GM18873 (cell line): Measurements from ENCODE around the gene DIMT1.
A peak's percentile ranks its signal among the peaks of the same experiment; 100 is the strongest.

Source experiments
- ATAC-seq: cut with Tn5 transposase; IDR thresholded peaks from one replicate; pipeline ENCODE4 v1.9.1; 2021; ENCODE audit warnings: mild to moderate bottlenecking, moderate library complexity, moderate number of reproducible peaks; ENCODE audit not compliant: unreplicated experiment, low FRiP score

DIMT1 gene

GRCh38 chr5:62403411-62404250, at the start of gene DIMT1:
TSS of gene DIMT1 (minus strand) at chr5:62403905. CDS start at chr5:62403772, 133 bp downstream.
- ATAC-seq: peak; percentile 98

GRCh38 chr5:62450259-62450658, 46.6 kb upstream of the DIMT1 start:
- ATAC-seq: no peak

GRCh38 chr5:62448528-62448927, 44.8 kb upstream of the DIMT1 start:
- no peak for ATAC-seq

- no peak for ATAC-seq
Observed at GRCh38 chr5:62432621-62433064, 28.9 kb upstream of the DIMT1 start.

GRCh38 chr5:62431735-62432620, 28.3 kb upstream of the DIMT1 start:
- ATAC-seq: no peak

- no peak for ATAC-seq
Observed at GRCh38 chr5:62424763-62425162, 21.1 kb upstream of the DIMT1 start.

GRCh38 chr5:62421414-62421813, 17.7 kb upstream of the DIMT1 start:
- ATAC-seq: no peak

GRCh38 chr5:62419609-62420008, 15.9 kb upstream of the DIMT1 start:
- ATAC-seq: no peak

GRCh38 chr5:62418462-62419076, 14.9 kb upstream of the DIMT1 start:
- ATAC-seq: no peak

GRCh38 chr5:62413711-62414110, 10.0 kb upstream of the DIMT1 start:
- no peak for ATAC-seq

- ATAC-seq: peak; percentile 96
Observed at GRCh38 chr5:62412549-62413329, 9.0 kb upstream of the DIMT1 start, which contains the start of gene IPO11. TSS of gene IPO11 (plus strand) at chr5:62412763. CDS start at chr5:62437280, 24,517 bp downstream.

GRCh38 chr5:62395210-62395950, 8.3 kb downstream of the DIMT1 start:
- ATAC-seq: no peak

- ATAC-seq: no peak
Observed at GRCh38 chr5:62386824-62387223, 16.9 kb downstream of the DIMT1 start.

GRCh38 chr5:62385816-62386400, 17.8 kb downstream of the DIMT1 start:
- no peak for ATAC-seq

- no peak for ATAC-seq
Observed at GRCh38 chr5:62385131-62385530, 18.6 kb downstream of the DIMT1 start.

GRCh38 chr5:62376064-62376463, 27.6 kb downstream of the DIMT1 start:
- ATAC-seq: no peak

GRCh38 chr5:62375627-62376026, 28.1 kb downstream of the DIMT1 start:
- ATAC-seq: no peak

GRCh38 chr5:62374090-62374489, 29.6 kb downstream of the DIMT1 start:
- ATAC-seq: no peak

GRCh38 chr5:62373382-62373781, 30.3 kb downstream of the DIMT1 start:
- no peak for ATAC-seq
